DMS114 treated with DMSO at 0.1 percent for 48 hours (cell line): ENCODE data around the gene R3HDM2.
A peak's percentile ranks its signal among the peaks of the same experiment; 100 is the strongest.

Experiments
- DNase-seq: peaks from one replicate; lab custom pipeline; 2025; ENCODE audit not compliant: unreplicated experiment; lab: John Stamatoyannopoulos, UW

Gene R3HDM2

GRCh38 chr12:57219993-57220754 lies 210.7 kb downstream of the R3HDM2 start:
- no peak for DNase-seq

GRCh38 chr12:57219205-57219992 lies 211.4 kb downstream of the R3HDM2 start:
- no peak for DNase-seq

- DNase-seq: no peak
Measured at GRCh38 chr12:57218030-57218853, 212.6 kb downstream of the R3HDM2 start.

- DNase-seq: no peak
Measured at GRCh38 chr12:57216921-57217879, 213.6 kb downstream of the R3HDM2 start.

- DNase-seq: no peak
Measured at GRCh38 chr12:57216014-57216911, 214.6 kb downstream of the R3HDM2 start, which contains the start of gene NXPH4. TSS of gene NXPH4 (plus strand) at chr12:57216794. CDS start at chr12:57216970, 176 bp downstream.

GRCh38 chr12:57215668-57216013 lies 215.2 kb downstream of the R3HDM2 start:
- no peak for DNase-seq

GRCh38 chr12:57215065-57215464 lies 215.8 kb downstream of the R3HDM2 start:
- no peak for DNase-seq

GRCh38 chr12:57214398-57214781 lies 216.5 kb downstream of the R3HDM2 start:
- DNase-seq: peak; percentile 77

GRCh38 chr12:57213763-57214397 lies 217.0 kb downstream of the R3HDM2 start:
- no peak for DNase-seq

GRCh38 chr12:57213058-57213715 lies 217.7 kb downstream of the R3HDM2 start:
- DNase-seq: peak; percentile 83

GRCh38 chr12:57212701-57213057 lies 218.2 kb downstream of the R3HDM2 start:
- DNase-seq: no peak

- DNase-seq: no peak
Measured at GRCh38 chr12:57211791-57212700, 218.8 kb downstream of the R3HDM2 start.

GRCh38 chr12:57210926-57211692 lies 219.7 kb downstream of the R3HDM2 start:
- no peak for DNase-seq

GRCh38 chr12:57210461-57210860 lies 220.4 kb downstream of the R3HDM2 start:
- no peak for DNase-seq

- no peak for DNase-seq
Measured at GRCh38 chr12:57209916-57210315, 220.9 kb downstream of the R3HDM2 start.

- DNase-seq: no peak
Measured at GRCh38 chr12:57208631-57209282, 222.1 kb downstream of the R3HDM2 start.
